ENCODE data around the gene HACD2. TPM values are rescaled to one million over a fixed set of nuclear protein-coding genes. Genes with fewer than 3 reads are reported as not detected.

Gene HACD2
- total RNA-seq, 2 donors from 2014 or later, result 22.4 to 31.3 TPM

- no peak for ATAC-seq (replicated peaks)
- Mint-ChIP-seq H3K4me3 (no peak overlapping the region), H3K27me3 (no peaks in the 10 kb centered on the region), H3K9me3 (no peaks in the 10 kb centered on the region), H3K36me3 (ENCODE audit: low read depth) (peaks cover 56% of the 10 kb centered on the region), H3K27ac (no peak overlapping the region), H3K4me1 (peaks cover 8% of the 10 kb centered on the region)
These were observed 13.4 kb downstream of the HACD2 start for GRCh38 chr3:123571264-123571972.

- H3K9me3 Mint-ChIP-seq, result no peaks in the 10 kb centered on the region
- H3K27me3 Mint-ChIP-seq, result no peaks in the 10 kb centered on the region
- no peak overlapping the region for H3K4me3 Mint-ChIP-seq
- peaks cover 4% of the 10 kb centered on the region for H3K4me1 Mint-ChIP-seq
- H3K27ac Mint-ChIP-seq, result no peak overlapping the region
- ATAC-seq (replicated peaks), result no peak
- H3K36me3 Mint-ChIP-seq (ENCODE audit: low read depth), result peaks cover 63% of the 10 kb centered on the region
These were observed 16.0 kb downstream of the HACD2 start for GRCh38 chr3:123568875-123569274.

- Mint-ChIP-seq H3K4me3 (no peak overlapping the region), H3K27me3 (no peaks in the 10 kb centered on the region), H3K9me3 (no peaks in the 10 kb centered on the region), H3K27ac (no peak overlapping the region), H3K36me3 (ENCODE audit: low read depth) (peaks cover 68% of the 10 kb centered on the region), H3K4me1 (peaks cover 12% of the 10 kb centered on the region)
- no peak for ATAC-seq (replicated peaks)
These were observed 16.8 kb downstream of the HACD2 start for GRCh38 chr3:123568034-123568433.

DNA sequence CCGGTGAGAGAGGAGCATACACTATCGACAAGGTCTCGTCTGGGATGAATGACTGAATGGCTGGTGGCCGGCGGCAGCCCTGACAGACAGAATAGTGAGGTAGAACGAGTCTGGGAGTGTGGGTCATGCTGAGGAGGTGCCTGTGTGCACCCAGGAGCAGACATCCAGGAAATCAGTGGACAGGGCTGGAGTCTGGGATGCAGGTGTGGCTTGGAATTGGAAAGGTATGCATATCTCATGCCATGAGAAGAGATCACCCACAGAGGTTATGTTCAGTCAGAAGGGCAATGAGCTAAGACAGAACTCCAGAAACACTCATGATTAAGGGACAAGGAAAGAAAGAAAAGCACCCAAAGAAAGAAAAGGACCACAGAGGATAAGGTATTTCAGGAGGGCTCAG lies 20.8 kb downstream of the HACD2 start:
- no peak for ATAC-seq (replicated peaks)
- Mint-ChIP-seq H3K27ac (peak overlapping the region; percentile 51), H3K4me3 (no peak overlapping the region), H3K36me3 (ENCODE audit: low read depth) (peaks cover 52% of the 10 kb centered on the region), H3K27me3 (no peaks in the 10 kb centered on the region), H3K4me1 (peaks cover 14% of the 10 kb centered on the region), H3K9me3 (no peaks in the 10 kb centered on the region)

DNA sequence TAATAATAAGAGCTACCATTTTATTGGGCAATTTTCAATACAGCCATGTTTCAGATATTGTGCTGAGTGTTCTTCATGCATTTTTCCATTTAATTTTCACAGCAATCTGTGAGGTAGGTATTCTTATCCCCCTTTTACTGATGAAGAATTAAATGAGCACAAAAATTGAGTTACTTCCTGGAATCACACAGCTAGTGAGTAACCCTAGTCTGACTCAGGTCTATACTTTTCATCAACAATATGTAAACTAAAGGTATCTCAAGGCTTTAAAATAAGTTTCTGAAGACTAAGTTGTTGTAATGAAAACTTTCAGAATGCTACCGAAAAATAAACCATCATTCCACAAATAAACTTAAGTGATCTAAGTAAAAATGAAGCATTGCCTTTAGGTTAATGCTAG lies 22.3 kb downstream of the HACD2 start:
- Mint-ChIP-seq H3K36me3 (ENCODE audit: low read depth) (peaks cover 39% of the 10 kb centered on the region), H3K27me3 (no peaks in the 10 kb centered on the region), H3K27ac (peak overlapping the region; percentile 51), H3K9me3 (no peaks in the 10 kb centered on the region), H3K4me1 (peaks cover 14% of the 10 kb centered on the region), H3K4me3 (no peak overlapping the region)
- ATAC-seq (replicated peaks), result peak; percentile 74

GRCh38 chr3:123561188-123561587 lies 23.7 kb downstream of the HACD2 start:
- H3K27ac Mint-ChIP-seq, result no peak overlapping the region
- H3K27me3 Mint-ChIP-seq, result no peaks in the 10 kb centered on the region
- peaks cover 14% of the 10 kb centered on the region for H3K4me1 Mint-ChIP-seq
- no peak for ATAC-seq (replicated peaks)
- no peaks in the 10 kb centered on the region for H3K9me3 Mint-ChIP-seq
- no peak overlapping the region for H3K4me3 Mint-ChIP-seq
- H3K36me3 Mint-ChIP-seq (ENCODE audit: low read depth), result peaks cover 42% of the 10 kb centered on the region

GRCh38 chr3:123559040-123559861 lies 25.6 kb downstream of the HACD2 start:
- Mint-ChIP-seq H3K4me3 (no peak overlapping the region), H3K27me3 (no peaks in the 10 kb centered on the region), H3K27ac (peak overlapping the region; percentile 17), H3K9me3 (no peaks in the 10 kb centered on the region), H3K36me3 (ENCODE audit: low read depth) (peaks cover 45% of the 10 kb centered on the region), H3K4me1 (peaks cover 14% of the 10 kb centered on the region)
- ATAC-seq (replicated peaks), result peak; percentile 22

DNA sequence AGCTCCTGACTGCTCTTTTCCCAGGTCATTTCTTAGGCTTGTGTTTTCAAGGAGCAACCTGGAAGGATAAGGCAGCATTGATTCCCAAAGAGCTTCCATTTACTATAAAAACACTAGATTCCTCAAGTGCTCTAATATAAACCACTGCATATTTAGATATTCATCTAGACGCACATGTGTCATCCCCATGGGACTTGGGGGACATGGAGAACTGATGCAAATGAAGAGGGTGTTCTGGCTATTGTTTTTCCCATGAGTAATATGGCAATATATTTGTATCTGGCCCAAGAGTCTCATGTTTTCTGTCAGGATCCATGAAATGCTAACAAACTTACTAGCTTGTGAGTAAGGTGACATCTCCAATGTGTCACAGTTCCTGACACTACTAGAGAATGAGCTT lies 31.3 kb downstream of the HACD2 start:
- Mint-ChIP-seq H3K4me3 (no peak overlapping the region), H3K27me3 (no peaks in the 10 kb centered on the region), H3K4me1 (peaks cover 15% of the 10 kb centered on the region), H3K36me3 (ENCODE audit: low read depth) (peaks cover 53% of the 10 kb centered on the region), H3K27ac (no peak overlapping the region), H3K9me3 (no peaks in the 10 kb centered on the region)
- no peak for ATAC-seq (replicated peaks)

DNA sequence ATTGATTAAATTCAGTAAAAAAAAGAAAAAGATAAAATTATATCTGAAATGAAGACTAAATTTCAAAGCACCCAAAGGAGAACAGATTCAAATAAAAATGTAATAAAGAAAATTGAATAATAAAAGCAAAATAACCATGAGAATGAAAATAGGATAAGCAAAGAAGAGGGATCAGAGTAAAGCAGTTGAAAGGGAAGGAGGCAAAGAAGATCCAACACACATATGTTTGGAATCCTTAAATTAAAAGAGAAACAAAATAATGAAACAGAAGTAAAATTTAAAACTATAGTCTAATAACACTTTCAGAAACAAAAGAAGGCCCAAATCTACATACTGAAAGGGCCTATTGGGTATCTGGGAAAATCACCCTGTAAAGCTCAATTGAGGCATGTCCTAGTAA lies 32.1 kb downstream of the HACD2 start:
- Mint-ChIP-seq H3K27ac (no peak overlapping the region), H3K27me3 (no peaks in the 10 kb centered on the region), H3K4me3 (no peak overlapping the region), H3K9me3 (no peaks in the 10 kb centered on the region), H3K36me3 (ENCODE audit: low read depth) (peaks cover 53% of the 10 kb centered on the region), H3K4me1 (peaks cover 15% of the 10 kb centered on the region)
- no peak for ATAC-seq (replicated peaks)

DNA sequence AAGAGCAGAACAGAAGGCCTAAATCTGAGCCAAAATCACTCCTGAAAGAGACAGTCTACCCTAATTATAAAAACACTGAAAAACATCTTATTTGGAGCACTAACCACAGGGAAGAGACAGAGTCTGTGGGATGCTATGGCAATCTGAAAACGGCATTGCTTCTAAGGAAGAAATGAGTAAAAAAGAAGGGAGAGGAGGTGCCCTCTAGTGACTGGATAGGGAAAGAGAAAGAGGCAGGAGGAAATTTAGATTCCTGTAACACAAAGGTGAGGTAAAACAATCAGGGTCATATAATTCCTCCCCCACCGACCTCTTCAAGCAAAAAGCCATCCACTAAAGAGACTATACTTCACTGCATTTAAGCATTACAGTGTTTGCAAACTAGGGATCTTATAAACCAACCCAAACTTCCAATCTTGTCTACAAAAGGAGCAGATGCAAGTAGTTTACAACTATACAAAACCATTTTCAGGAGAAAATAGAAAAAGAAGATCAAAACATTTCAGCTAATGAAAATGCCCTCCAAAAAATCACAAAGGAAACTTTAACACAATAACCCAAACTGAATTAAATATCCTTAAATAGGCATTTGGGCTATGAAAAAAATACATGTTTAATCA lies 32.6 kb downstream of the HACD2 start:
- Mint-ChIP-seq H3K4me3 (no peak overlapping the region), H3K36me3 (ENCODE audit: low read depth) (peaks cover 53% of the 10 kb centered on the region), H3K9me3 (no peaks in the 10 kb centered on the region), H3K27me3 (no peaks in the 10 kb centered on the region), H3K4me1 (peaks cover 15% of the 10 kb centered on the region), H3K27ac (no peak overlapping the region)
- no peak for ATAC-seq (replicated peaks)

DNA sequence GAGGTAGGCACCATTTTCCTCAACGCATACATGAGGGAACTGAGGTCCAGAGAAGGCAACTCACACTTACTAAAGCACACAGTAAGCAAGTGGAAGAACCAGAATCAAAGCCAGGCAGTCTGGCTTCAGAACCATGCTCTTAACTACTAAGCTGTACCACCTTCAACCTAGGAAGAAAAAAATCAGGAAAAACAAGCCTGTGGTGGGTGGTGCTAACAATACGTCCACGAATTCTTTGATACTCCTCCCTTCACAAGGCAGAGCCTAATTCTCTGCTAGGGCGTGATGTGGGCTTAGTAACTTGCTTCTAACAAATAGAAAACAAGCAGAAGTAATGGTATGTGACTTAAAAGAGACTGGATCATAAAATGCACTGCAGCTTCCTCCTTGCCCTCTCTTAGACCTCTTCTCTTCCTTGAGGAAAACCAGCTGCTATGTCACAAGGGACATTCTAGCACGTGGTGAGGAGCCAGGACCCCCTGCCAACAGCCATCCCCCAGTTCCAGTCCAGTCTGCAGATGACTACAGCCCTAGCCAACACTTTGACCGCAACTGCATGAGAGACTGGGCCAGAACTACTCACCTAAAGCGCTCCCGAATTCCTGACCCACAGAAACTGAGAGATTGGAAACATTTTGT lies 36.9 kb downstream of the HACD2 start:
- ATAC-seq (replicated peaks), result no peak
- H3K9me3 Mint-ChIP-seq, result no peaks in the 10 kb centered on the region
- peaks cover 27% of the 10 kb centered on the region for H3K36me3 Mint-ChIP-seq (ENCODE audit: low read depth)

DNA sequence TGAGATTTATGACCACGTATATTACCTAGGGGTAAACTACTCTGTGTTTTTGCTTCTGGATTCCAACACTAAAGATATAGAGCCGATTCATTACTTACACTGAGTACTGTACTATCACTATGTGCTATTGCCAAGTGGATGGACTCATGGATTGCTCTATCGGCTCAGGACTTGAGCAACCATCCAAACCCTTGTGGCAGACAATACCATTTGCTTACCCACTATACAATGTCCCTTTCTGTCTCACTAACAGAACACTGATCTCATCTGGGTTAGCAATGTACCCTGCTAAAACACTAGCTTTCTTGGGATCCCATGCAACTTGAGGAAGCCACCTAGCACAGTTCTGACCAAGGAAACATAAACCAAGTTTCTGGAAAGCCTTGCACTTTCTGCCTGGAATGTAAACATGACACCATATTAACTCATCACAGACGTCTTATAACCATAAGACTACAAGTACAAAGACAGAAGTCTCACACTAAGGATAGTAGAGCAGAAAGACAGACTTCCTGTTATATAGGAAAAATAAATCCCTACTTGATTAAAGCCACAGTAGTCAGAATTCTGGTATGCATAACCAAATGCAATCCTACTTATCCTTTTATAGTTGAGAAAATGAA lies 38.6 kb downstream of the HACD2 start:
- Mint-ChIP-seq H3K4me1 (peaks cover 8% of the 10 kb centered on the region), H3K36me3 (ENCODE audit: low read depth) (peaks cover 22% of the 10 kb centered on the region), H3K4me3 (no peak overlapping the region), H3K27ac (no peak overlapping the region), H3K27me3 (no peaks in the 10 kb centered on the region), H3K9me3 (no peaks in the 10 kb centered on the region)
- ATAC-seq (replicated peaks), result no peak

More for the DNA sequence above, 36.9 kb downstream of the HACD2 start:
- Mint-ChIP-seq H3K27ac (no peak overlapping the region), H3K27me3 (no peaks in the 10 kb centered on the region), H3K4me3 (no peak overlapping the region), H3K4me1 (peaks cover 15% of the 10 kb centered on the region)

DNA sequence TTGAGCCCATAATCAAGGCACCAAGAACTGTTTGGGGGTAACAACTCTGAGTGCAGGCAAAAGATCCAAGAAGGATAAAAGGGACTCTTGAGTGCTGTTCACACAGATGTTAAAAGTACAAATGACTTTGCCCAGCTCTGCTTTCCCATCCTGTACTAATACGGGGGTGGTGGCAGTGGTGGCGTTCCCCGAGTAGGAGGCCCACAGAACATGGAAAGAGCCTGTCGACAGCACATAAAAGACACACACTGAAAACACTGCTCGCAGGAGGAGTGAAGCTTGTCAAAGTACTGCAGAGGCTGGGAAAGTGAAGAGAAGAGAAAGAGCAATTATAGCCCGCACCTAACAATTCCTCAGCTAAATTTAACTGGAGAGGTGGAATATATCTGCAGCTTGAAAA lies 40.9 kb downstream of the HACD2 start:
- Mint-ChIP-seq H3K36me3 (ENCODE audit: low read depth) (peaks cover 11% of the 10 kb centered on the region), H3K4me3 (no peak overlapping the region), H3K4me1 (peaks cover 6% of the 10 kb centered on the region), H3K9me3 (no peaks in the 10 kb centered on the region), H3K27me3 (no peaks in the 10 kb centered on the region), H3K27ac (no peak overlapping the region)
- no peak for ATAC-seq (replicated peaks)

DNA sequence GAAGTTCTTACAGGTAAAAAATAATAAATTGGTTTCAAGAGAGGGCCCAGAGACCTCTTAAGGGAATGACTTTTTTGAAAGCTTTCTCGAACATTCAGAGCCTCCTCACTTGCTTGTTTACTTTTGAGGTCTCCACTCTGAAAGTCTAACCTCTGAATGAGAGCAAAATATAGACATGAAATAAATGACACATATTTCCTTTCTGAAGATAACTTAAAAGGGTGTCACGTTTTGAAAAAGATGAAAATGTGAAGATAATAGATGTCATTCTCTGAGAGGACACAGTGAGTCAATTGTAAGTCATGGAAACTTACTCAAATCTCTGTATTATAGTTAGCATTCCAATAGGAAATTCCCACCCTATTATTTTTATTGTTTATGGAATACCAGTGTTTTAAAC lies 44.6 kb downstream of the HACD2 start:
- Mint-ChIP-seq H3K27me3 (no peaks in the 10 kb centered on the region), H3K36me3 (ENCODE audit: low read depth) (peaks cover 11% of the 10 kb centered on the region), H3K9me3 (no peaks in the 10 kb centered on the region), H3K4me3 (peak overlapping the region; percentile 56), H3K27ac (peak overlapping the region; percentile 92), H3K4me1 (peaks cover 14% of the 10 kb centered on the region)
- ATAC-seq (replicated peaks), result peak; percentile 84

Data from activated T-helper 17 cell treated with anti-CD3 and anti-CD28 coated beads, Interleukin-2, amount 50 U/mL, for 72 hours (primary cell).